A673 (cell line): ENCODE results near the gene SNX27. TPM values are rescaled to one million over a fixed set of nuclear protein-coding genes. Genes with fewer than 3 reads are reported as not detected.
"Not testable (repeated sequence)": the region's sequence is repeated elsewhere in the genome, so short reads cannot be mapped to it uniquely, and the experiment has no call there.

Source experiments
- BruUV-seq: library from RNA; stranded (reverse); fragments of 400-500 nt; replicated peaks from 2 replicates; lab custom pipeline; 2021; lab: Mats Ljungman, UMichigan
- CTCF ChIA-PET: fragments of 300-600 bp; sonication (Branson Sonifier 250); formaldehyde crosslinking; loops from one replicate; lab custom pipeline; 2022; ENCODE audit warnings: antibody characterized with exemption; lab: Charles Lee
- POLR2A ChIA-PET: fragments of 300-600 bp; sonication (Branson Sonifier 250); formaldehyde crosslinking; loops from one replicate; lab custom pipeline; 2022; ENCODE audit warnings: antibody characterized with exemption; ENCODE audit not compliant: low non-redundant PET; lab: Charles Lee
- DNase-seq: peaks from one replicate; pipeline ENCODE4 v3.0.0-alpha.2; 2015; ENCODE audit warnings: low spot score
- H3K27ac ChIP-seq: fragments of 200-600 bp; sonication (generic); 2 replicates; pipeline ENCODE4 v1.5.1; 2016; ENCODE audit warnings: mixed run types, low read depth, mild to moderate bottlenecking, mixed read lengths, antibody characterized with exemption, low read length; ENCODE audit not compliant: poor library complexity, severe bottlenecking
- H3K27me3 ChIP-seq: fragments of 200-600 bp; sonication (generic); replicated peaks from 2 replicates; pipeline ENCODE4 v1.6.1; 2017; ENCODE audit warnings: mixed run types, low read depth, mild to moderate bottlenecking, mixed read lengths, antibody characterized with exemption, low read length; ENCODE audit not compliant: insufficient read depth, poor library complexity
- H3K36me3 ChIP-seq: fragments of 200-600 bp; sonication (generic); 2 replicates; pipeline ENCODE4 v1.6.1; 2016; ENCODE audit warnings: mixed run types, mild to moderate bottlenecking, mixed read lengths, antibody characterized with exemption, low read length; ENCODE audit not compliant: insufficient read depth, poor library complexity, severe bottlenecking
- H3K4me1 ChIP-seq: fragments of 200-600 bp; sonication (generic); 2 replicates; pipeline ENCODE4 v1.6.1; 2017; ENCODE audit warnings: mixed run types, mild to moderate bottlenecking, mixed read lengths, antibody characterized with exemption, low read length; ENCODE audit not compliant: insufficient read depth, poor library complexity, severe bottlenecking
- H3K4me3 ChIP-seq: fragments of 200-600 bp; sonication (generic); 2 replicates; pipeline ENCODE4 v1.5.1; 2016; ENCODE audit warnings: low read depth, mixed run types, mild to moderate bottlenecking, mixed read lengths, low read length; ENCODE audit not compliant: poor library complexity, severe bottlenecking
- H3K9me3 ChIP-seq: fragments of 200-600 bp; sonication (generic); 2 replicates; pipeline ENCODE4 v1.6.1; 2016; ENCODE audit warnings: mixed run types, low read depth, mild to moderate bottlenecking, mixed read lengths, antibody characterized with exemption, low read length; ENCODE audit not compliant: poor library complexity, severe bottlenecking
- CTCF ChIP-seq: fragments of 300-800, 200-600 bp; sonication (generic); conservative IDR thresholded peaks from 2 replicates; pipeline ENCODE4 v1.5.1; 2017; ENCODE audit warnings: low read depth, mild to moderate bottlenecking, antibody characterized with exemption, low read length, moderate library complexity, mixed read lengths
- EZH2 ChIP-seq: fragments of 200-600 bp; sonication (generic); IDR thresholded peaks from 2 replicates; pipeline ENCODE4 v1.6.1; 2017; ENCODE audit warnings: borderline replicate concordance, low read depth, mild to moderate bottlenecking, mixed read lengths, antibody characterized with exemption, low read length; ENCODE audit not compliant: poor library complexity, severe bottlenecking
- intact Hi-C: fragments of 100-400 bp; cut with micrococcal nuclease; formaldehyde crosslinking; loops from one replicate; pipeline ENCODE4 v1.10.0; 2022; ENCODE audit not compliant: unreplicated experiment
- total RNA-seq: library from RNA; stranded (reverse); gene quantifications from 2 replicates; pipeline ENCODE4 v1.2.3, GENCODE V29; 2021

The SNX27 gene
- total RNA-seq, 1 experiment from 2014 or later: 45.9 TPM

DNA sequence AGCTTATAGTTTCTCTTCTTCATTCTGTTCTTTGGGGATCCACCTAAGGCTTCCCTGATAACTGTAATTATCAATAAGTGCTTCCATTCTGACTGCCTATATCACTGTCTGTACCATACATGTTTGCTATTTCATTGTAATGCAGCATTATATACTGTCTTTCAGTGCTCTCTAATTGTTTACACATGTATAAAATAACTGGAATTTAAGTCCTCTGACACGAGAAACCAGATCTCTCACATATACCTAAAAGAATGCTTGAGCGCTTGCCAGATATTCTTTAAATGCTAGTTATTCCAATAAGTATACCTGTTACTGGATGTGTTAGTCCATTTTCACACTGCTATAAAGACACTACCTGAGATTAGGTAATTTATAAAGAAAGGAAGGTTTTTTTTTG, 70.1 kb downstream of the SNX27 start:
- ChIA-PET CTCF (no interaction called here), POLR2A (no interaction called here)
- H3K36me3 ChIP-seq: peaks cover 9% of the 10 kb centered on the region
- no peaks in the 10 kb centered on the region for H3K9me3 ChIP-seq
- peaks cover 8% of the 10 kb centered on the region for H3K4me1 ChIP-seq
- BruUV-seq: no TSS peak
- no peaks in the 10 kb centered on the region for H3K27me3 ChIP-seq
- intact Hi-C loops: no loop called here
- TF ChIP-seq CTCF (no peak), EZH2 (no peak)
- no peak overlapping the region for H3K4me3 ChIP-seq
- H3K27ac ChIP-seq: no peak overlapping the region
- no peak for DNase-seq

DNA sequence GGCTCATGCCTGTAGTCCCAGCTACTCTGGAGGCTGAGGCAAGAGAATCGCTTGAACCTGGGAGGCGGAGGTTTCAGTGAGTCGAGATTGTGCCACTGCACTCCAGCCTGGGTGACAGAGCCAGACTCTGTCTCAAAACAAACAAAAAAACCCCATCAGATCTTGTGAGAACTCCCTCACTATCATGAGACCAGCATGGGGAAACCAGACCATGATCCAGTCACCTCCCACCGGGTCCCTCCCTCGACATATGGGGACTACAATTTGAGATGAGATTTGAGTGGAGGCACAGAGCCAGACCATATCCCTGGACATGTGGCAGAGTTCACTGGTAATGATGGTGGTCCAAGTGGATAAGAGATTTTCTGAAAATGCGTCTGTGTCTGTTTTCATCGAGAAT, 71.1 kb downstream of the SNX27 start:
- H3K27me3 ChIP-seq, BruUV-seq, H3K4me3 ChIP-seq, H3K27ac ChIP-seq, H3K36me3 ChIP-seq, H3K4me1 ChIP-seq, intact Hi-C loops, CTCF ChIA-PET, DNase-seq, POLR2A ChIA-PET, H3K9me3 ChIP-seq: not testable (repeated sequence)

DNA sequence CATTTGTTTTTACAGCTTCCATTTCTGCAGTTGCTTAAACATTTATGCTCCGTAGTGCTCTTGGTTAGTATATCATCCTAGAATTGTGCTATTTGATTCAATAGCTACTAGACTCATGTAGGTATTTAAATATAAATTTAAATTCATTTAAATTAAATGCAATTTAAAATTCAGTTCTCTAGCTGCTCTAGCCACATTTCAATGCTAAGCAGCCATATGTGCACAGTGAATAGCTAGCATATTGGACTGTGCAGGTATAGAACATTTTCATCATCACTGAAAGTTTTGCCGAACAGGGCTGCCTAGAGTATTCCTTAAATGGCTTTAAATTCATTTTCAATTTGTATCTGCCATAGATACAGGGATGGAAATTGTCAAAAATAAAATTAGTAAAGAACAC, 72.3 kb downstream of the SNX27 start:
- intact Hi-C loops: no loop called here
- no peaks in the 10 kb centered on the region for H3K9me3 ChIP-seq
- peaks cover 8% of the 10 kb centered on the region for H3K4me1 ChIP-seq
- no TSS peak for BruUV-seq
- H3K27me3 ChIP-seq: no peaks in the 10 kb centered on the region
- TF ChIP-seq EZH2 (no peak), CTCF (no peak)
- no peak for DNase-seq
- no peak overlapping the region for H3K4me3 ChIP-seq
- peaks cover 6% of the 10 kb centered on the region for H3K36me3 ChIP-seq
- H3K27ac ChIP-seq: no peak overlapping the region
- CTCF ChIA-PET: no interaction called here
- POLR2A ChIA-PET: no interaction called here

GRCh38 chr1:151686561-151686960, 74.7 kb downstream of the SNX27 start:
- POLR2A ChIA-PET: no interaction called here
- Histone ChIP-seq H3K36me3 (peaks cover 6% of the 10 kb centered on the region), H3K4me1 (no peaks in the 10 kb centered on the region), H3K4me3 (no peak overlapping the region), H3K27me3 (no peaks in the 10 kb centered on the region), H3K27ac (no peak overlapping the region), H3K9me3 (no peaks in the 10 kb centered on the region)
- TF ChIP-seq CTCF (no peak), EZH2 (no peak)
- intact Hi-C loops: no loop called here
- CTCF ChIA-PET: no interaction called here
- DNase-seq: no peak
- BruUV-seq: no TSS peak
